Hepatocyte (in vitro differentiated cells): Measurements from ENCODE around the gene METTL25B.

ENCODE experiments used
- EZH2 ChIP-seq: fragments of 200-600 bp; sonication (generic); IDR thresholded peaks from 2 replicates; pipeline ENCODE4 v1.6.1; 2016; ENCODE audit warnings: antibody characterized with exemption, mild to moderate bottlenecking, borderline replicate concordance
- EZH2phosphoT487 ChIP-seq: fragments of 200-600 bp; sonication (generic); IDR thresholded peaks from one replicate; pipeline ENCODE4 v1.6.1; 2018; ENCODE audit warnings: antibody characterized with exemption, mild to moderate bottlenecking, low read depth, moderate library complexity; ENCODE audit not compliant: unreplicated experiment, severe bottlenecking
- TF ChIP-seq, protein P1 (sequence below): fragments of 200-600 bp; sonication (generic); IDR thresholded peaks from 2 replicates; pipeline ENCODE4 v1.5.1; 2016; ENCODE audit warnings: antibody characterized with exemption, mild to moderate bottlenecking; ENCODE audit not compliant: poor library complexity

GRCh38 chr1:156690675-156691036 lies 37.6 kb upstream of the METTL25B start:
- TF ChIP-seq EZH2phosphoT487: no peak
- TF ChIP-seq, protein P1, sequence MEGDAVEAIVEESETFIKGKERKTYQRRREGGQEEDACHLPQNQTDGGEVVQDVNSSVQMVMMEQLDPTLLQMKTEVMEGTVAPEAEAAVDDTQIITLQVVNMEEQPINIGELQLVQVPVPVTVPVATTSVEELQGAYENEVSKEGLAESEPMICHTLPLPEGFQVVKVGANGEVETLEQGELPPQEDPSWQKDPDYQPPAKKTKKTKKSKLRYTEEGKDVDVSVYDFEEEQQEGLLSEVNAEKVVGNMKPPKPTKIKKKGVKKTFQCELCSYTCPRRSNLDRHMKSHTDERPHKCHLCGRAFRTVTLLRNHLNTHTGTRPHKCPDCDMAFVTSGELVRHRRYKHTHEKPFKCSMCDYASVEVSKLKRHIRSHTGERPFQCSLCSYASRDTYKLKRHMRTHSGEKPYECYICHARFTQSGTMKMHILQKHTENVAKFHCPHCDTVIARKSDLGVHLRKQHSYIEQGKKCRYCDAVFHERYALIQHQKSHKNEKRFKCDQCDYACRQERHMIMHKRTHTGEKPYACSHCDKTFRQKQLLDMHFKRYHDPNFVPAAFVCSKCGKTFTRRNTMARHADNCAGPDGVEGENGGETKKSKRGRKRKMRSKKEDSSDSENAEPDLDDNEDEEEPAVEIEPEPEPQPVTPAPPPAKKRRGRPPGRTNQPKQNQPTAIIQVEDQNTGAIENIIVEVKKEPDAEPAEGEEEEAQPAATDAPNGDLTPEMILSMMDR: no peak
- no peak for TF ChIP-seq EZH2
